GM19193 (cell line): ENCODE data around the gene PTDSS2.

Experiments
- POLR2A ChIP-seq: IDR thresholded peaks from 4 replicates; pipeline ENCODE4 v1.6.1; 2011; ENCODE audit not compliant: insufficient read depth, insufficient read length; ENCODE audit errors: extremely low read depth

Gene PTDSS2

DNA sequence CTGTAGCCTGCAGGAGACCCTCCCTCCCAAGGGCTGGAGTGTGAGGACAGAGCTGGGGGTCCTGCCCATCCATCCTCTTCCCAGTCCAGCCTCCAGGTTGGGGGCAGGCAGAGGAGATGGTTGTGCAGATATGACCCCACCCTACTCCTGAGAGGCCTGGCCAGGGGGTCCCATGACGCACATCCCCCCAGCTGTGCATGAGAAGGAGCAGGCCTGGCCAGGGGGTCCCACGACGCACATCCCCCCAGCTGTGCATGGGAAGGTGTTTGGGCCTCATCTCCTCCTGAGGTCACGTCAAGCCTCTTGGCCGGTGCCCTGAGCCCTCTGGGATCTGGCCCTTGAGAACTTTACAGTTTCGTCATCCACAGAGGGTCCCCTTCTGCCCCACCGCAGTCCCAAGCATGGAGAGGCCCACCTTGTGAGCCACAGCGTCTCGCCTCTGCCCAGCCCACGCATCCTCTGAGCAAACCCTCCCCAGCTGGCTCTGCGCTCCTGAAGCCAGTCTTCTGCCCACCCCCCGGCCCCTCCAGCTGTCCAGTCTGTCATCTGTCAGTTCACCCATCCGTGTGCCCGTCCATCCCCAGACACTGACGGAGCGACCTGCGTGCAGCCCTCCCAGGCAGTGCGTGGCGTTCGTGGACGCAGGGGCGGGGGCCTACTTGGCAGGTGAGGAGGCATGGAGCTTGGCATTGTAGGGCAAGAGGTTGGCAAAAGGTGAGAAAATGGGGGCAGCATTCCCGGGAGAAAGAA lies 10.6 kb upstream of the PTDSS2 start:
- no peak for TF ChIP-seq POLR2A

DNA sequence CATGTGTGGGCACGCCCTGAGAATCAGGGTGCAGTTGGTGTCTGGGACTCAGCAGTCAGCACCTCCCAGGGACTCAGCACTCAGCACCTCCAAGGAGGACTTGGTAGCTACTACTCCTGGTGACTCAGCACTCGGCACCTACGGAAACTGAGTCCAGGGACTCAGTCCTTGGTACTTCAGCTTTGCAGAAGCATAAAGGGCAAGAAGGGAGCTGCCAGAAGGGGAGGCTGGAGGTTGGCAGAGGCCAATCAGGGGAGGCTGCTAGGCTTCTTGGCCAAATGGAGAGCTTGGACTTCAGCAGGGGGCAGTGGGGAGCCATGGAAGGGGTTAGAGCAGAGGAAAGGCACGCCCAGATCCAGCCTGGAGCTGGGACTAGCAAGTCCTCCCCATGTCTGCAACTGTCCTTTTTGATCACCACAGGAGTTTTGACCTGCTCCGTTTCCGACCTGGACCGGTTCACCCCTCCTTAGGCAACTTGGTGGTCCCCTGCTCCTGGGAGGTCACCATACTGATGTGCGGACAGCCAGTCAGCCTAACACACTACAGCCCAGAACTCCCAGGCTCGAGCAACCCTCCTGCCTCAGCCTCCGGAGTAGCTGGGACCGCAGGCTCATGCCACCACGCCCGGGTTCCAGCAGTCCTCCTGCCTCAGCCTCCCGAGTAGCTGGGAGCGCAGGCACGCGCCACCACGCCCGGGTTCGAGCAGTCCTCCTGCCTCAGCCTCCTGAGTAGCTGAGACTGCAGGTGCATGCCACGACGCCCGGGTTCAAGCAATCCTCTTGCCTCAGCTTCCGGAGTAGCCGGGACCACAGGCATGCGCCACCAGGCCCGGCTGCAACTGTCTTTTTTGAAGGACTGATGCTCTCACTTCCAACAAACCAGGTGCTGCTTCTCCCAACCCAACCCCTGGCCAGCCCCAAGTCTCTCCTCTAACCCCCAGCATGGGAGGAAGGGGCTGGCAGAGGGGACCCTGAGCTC lies 9.7 kb upstream of the PTDSS2 start:
- TF ChIP-seq POLR2A, result no peak

DNA sequence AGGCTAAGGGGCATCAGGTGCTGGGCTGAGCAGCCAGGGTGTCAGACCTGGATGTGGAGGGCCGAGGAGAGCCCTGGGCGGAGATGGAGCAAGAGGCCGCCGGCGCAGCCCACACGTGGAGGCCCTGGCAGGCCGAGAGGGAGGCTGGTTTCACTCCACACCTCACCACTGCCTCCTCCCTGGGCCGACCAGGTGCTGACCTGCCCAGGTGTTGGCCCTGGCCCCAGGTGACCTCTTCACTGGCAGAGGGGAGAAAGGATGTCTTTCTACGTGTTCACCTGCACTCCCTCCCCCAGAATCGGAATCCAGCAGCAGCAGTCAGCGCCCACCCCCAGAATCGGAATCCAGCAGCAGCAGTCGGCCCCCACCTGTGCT lies 9.0 kb upstream of the PTDSS2 start:
- TF ChIP-seq POLR2A, result no peak

- TF ChIP-seq POLR2A, result peak; percentile 57
Measured at GRCh38 chr11:441418-442274, 8.4 kb upstream of the PTDSS2 start, which contains the start of gene ANO9. Gene ANO9, minus strand, starts transcription at chr11:442011. Its CDS starts 85 bp downstream, at chr11:441926.

GRCh38 chr11:442611-443081 lies 7.4 kb upstream of the PTDSS2 start:
- no peak for TF ChIP-seq POLR2A

DNA sequence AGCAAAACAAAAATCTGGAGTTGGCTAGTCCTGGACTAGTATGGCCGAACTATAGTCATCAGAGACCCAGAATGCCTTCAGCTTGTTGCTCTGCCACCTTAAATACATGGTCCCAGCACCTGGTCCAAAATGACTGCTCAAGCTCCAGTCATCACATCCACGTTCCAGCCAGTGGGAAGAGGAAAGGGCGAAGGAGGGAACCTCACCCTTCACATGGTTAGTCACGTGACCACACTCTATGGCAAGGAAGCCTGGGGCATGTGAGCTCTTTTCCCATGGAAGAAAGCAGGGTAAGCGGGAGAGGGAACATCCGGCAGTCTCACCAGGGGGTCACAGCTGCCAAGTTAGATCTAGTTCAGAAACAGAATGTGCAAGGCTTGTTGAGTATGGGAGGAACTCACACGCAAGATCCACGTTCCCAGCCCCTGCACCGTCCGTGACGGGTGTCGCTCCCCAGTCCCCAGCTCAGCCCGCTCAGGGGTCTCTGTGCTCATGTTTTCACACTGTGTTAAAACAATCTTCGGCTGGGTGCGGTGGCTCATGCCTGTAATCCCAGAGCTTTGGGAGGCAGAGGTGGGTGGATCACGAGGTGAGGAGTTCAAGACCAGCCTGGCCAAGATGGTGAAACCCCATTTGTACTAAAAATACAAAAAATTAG lies 6.4 kb upstream of the PTDSS2 start:
- no peak for TF ChIP-seq POLR2A

- no peak for TF ChIP-seq POLR2A
Measured at GRCh38 chr11:444396-445144, 5.5 kb upstream of the PTDSS2 start.

- TF ChIP-seq POLR2A, result no peak
Measured at GRCh38 chr11:445765-446588, 4.1 kb upstream of the PTDSS2 start.

- no peak for TF ChIP-seq POLR2A
Measured at GRCh38 chr11:446891-447290, 3.2 kb upstream of the PTDSS2 start.

DNA sequence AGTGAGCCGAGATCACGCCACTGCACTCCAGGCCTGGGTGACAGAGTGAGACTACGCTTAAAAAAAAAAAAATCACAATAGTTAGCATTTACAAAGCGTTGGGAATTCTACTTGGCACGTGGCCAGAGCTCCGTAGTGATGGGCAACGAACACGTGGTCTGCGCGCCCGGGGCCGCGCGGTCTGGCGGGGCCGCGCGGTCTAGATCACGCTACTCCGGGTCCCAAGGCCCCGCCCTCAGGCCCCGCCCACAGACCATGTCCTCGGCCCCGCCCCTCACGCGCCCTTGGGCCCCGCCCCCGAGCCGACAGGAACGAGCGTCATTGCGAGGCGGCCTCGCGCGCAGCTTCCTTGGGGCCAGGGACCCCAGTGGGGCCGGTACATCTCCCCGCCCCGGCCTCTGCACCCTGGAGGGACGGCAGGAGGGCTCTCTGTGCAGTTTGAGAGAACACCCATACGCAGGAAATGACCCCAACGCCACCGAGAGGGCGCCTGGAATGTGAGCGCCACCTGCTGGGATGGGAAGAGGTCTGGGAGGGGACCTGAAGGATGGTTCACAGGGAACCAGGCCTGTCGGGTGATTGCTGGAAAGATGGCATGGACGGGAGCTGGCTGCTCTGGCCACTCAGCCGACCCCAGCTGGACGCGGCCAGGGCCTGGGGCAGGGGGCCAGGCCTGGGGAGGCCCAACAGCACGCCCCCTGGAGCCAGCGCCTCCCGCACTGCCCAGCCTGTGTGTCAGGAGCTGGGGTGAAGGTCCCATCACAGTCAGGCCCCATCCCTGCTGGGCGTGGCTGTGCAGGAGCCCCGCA lies 2.0 kb upstream of the PTDSS2 start:
- TF ChIP-seq POLR2A, result peak; percentile 78

DNA sequence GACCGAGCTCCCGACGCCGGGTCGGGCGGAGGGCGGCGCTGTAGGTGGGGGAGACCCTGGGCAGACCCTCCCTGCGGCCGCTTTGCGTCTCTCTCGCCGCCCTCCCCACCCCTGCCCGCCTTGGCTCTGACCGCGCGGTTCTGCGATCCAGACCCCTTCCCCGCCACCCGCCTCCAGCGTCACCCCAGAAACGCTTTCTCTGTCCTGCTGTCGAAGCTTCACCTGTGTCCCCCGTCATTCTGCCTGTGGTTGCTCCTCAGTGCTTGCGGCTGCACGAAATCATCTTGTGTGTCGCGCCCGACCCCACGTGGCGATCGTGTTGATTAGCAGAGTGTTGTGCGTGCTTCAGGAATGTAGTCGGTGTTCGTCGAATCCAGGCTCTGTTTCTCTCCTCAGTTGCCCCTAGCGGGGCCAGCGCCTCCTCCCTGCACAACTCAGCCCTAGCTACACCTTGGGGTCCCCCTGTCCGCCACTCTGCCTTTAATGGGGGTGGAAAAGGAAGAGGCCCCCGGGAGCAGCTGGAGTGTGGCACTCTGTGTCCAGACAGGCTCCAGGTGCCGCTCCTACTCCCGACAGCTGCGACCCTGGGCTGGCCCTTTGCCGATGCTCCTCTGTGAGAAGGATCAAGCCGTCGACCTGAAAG lies 851 bp downstream of the PTDSS2 start:
- TF ChIP-seq POLR2A, result no peak

DNA sequence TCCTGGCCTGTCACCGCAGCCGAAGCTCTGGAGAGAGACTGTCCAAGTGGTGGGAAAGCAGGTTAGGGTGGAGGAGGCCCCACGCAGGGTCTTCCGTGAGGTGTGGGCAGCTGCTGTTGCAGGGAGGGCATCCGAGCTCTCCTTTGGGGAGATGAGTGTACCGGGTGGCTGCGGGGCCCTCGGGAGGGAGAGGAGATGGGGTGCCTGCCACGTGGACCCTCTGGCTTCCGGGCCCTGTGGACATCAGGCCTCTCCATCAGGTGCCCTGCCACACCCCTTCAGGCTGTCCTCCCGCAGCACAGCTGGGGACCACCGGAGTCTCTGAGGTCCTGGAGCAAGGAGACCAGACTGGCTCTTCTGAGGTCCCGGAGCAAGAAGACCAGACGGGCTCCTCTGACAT lies 1.7 kb downstream of the PTDSS2 start:
- TF ChIP-seq POLR2A, result no peak

GRCh38 chr11:452203-452744 lies 2.2 kb downstream of the PTDSS2 start:
- no peak for TF ChIP-seq POLR2A
